Endodermal cell (in vitro differentiated cells): ENCODE results near the gene ATP11C. TPM values are rescaled to one million over a fixed set of nuclear protein-coding genes. Genes with fewer than 3 reads are reported as not detected.
A peak's percentile ranks its signal among the peaks of the same experiment; 100 is the strongest.

Experiments
- DNase-seq: peaks from one replicate; pipeline ENCODE4 v3.0.0-alpha.2; 2017
- H3K27ac ChIP-seq: 2 replicates; pipeline ENCODE4 v1.5.1; 2013; ENCODE audit warnings: mild to moderate bottlenecking, low read depth, low read length, moderate library complexity
- H3K27me3 ChIP-seq: 2 replicates; pipeline ENCODE4 v1.6.1; 2013; ENCODE audit warnings: mild to moderate bottlenecking, low read length, moderate library complexity; ENCODE audit not compliant: insufficient read depth, control insufficient read depth, poor library complexity, severe bottlenecking
- H3K36me3 ChIP-seq: 2 replicates; pipeline ENCODE4 v1.7.0; 2013; ENCODE audit warnings: mild to moderate bottlenecking, low read length, moderate library complexity; ENCODE audit not compliant: control insufficient read depth, insufficient read depth
- H3K4me1 ChIP-seq: one replicate; pipeline ENCODE4 v1.7.0; 2013; ENCODE audit warnings: low read length; ENCODE audit not compliant: control insufficient read depth, insufficient read depth
- H3K4me3 ChIP-seq: 2 replicates; pipeline ENCODE4 v1.5.1; 2013; ENCODE audit warnings: mild to moderate bottlenecking, low read length, moderate library complexity
- H3K9ac ChIP-seq: 2 replicates; pipeline ENCODE4 v1.6.1; 2013; ENCODE audit warnings: mild to moderate bottlenecking, low read length, moderate library complexity; ENCODE audit not compliant: poor library complexity, severe bottlenecking; ENCODE audit errors: extremely low read depth
- H3K9me3 ChIP-seq: 2 replicates; pipeline ENCODE4 v1.6.1; 2013; ENCODE audit warnings: mild to moderate bottlenecking, low read length, moderate library complexity; ENCODE audit not compliant: control insufficient read depth
- H3K27ac Mint-ChIP-seq: 2 replicates; pipeline ENCODE4 v1.8.0; 2020; ENCODE audit warnings: mixed read lengths
- H3K27me3 Mint-ChIP-seq: 2 replicates; pipeline ENCODE4 v1.8.0; 2021; ENCODE audit warnings: mild to moderate bottlenecking, mixed read lengths; ENCODE audit not compliant: insufficient read depth
- H3K36me3 Mint-ChIP-seq: 2 replicates; pipeline ENCODE4 v1.8.0; 2020; ENCODE audit warnings: low read depth, mixed read lengths
- H3K4me1 Mint-ChIP-seq: 2 replicates; pipeline ENCODE4 v1.8.0; 2020; ENCODE audit warnings: mixed read lengths
- H3K4me3 Mint-ChIP-seq: 2 replicates; pipeline ENCODE4 v1.8.0; 2020; ENCODE audit warnings: mild to moderate bottlenecking, moderate library complexity, mixed read lengths
- H3K9me3 Mint-ChIP-seq: 2 replicates; pipeline ENCODE4 v1.8.0; 2020; ENCODE audit warnings: mild to moderate bottlenecking, mixed read lengths
- WGBS, 2 experiments: methylation state at CpG; one replicate each; pipeline versions ENCODE4 v1.1.5 to v1.1.7; 2013; ENCODE audit warnings: missing lambda C conversion rate in 2 of 2, mixed read lengths in 1 of 2; ENCODE audit not compliant: insufficient coverage in 1 of 2, insufficient read length in 1 of 2; 5-methylcytosine and 5-hydroxymethylcytosine counted together
- total RNA-seq, 2 donors: library from RNA; stranded (reverse); fragmentation: NEBNext Ultra II Directional in 1 of 2; extraction: Animal tissue kit (Norgen Biotek cat#: 25700) in 1 of 2; gene quantifications; 2 replicates in 1 of 2; 3 replicates in 1 of 2; pipeline ENCODE4 v1.2.1, GENCODE V29; 2021
- TF ChIP-seq, protein P1 (sequence below): fragments of 200-600 bp; sonication (generic); conservative IDR thresholded peaks from 2 replicates; pipeline ENCODE4 v1.5.0; 2021; ENCODE audit warnings: antibody characterized with exemption, mild to moderate bottlenecking

Gene ATP11C
- total RNA-seq, 2 donors from 2014 or later: 62.9 to 114 TPM

DNA sequence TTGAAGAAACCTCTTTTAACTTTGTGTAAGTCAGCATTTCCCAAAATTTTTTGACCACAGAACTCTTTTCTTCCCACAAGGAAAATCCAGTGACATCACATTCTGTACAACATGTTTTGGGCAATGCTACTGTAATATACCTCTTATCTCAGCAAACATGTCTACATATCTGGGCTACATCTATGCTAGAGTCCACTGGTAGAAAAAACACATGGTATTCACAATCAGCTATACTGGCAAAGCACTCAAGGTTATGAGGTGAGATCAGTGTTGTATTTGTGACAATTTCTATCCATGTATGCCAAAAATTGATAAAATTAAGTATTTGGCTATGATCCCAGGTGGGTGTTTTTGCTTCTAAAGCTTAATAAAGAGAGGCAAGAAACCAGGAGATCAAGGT is 98.0 kb downstream of the ATP11C start:
- H3K27me3 ChIP-seq: peaks cover 4% of the 10 kb centered on the region
- Mint-ChIP-seq H3K27me3 (no peaks in the 10 kb centered on the region), H3K27ac (no peak overlapping the region), H3K36me3 (peaks cover 17% of the 10 kb centered on the region), H3K9me3 (peaks cover 15% of the 10 kb centered on the region), H3K4me1 (peaks cover 60% of the 10 kb centered on the region), H3K4me3 (no peak overlapping the region)
- no peak overlapping the region for H3K4me3 ChIP-seq
- H3K4me1 ChIP-seq: no peaks in the 10 kb centered on the region
- no peaks in the 10 kb centered on the region for H3K9me3 ChIP-seq
- no peak for DNase-seq
- H3K27ac ChIP-seq: no peak overlapping the region
- H3K36me3 ChIP-seq: no peaks in the 10 kb centered on the region
- TF ChIP-seq, protein P1, sequence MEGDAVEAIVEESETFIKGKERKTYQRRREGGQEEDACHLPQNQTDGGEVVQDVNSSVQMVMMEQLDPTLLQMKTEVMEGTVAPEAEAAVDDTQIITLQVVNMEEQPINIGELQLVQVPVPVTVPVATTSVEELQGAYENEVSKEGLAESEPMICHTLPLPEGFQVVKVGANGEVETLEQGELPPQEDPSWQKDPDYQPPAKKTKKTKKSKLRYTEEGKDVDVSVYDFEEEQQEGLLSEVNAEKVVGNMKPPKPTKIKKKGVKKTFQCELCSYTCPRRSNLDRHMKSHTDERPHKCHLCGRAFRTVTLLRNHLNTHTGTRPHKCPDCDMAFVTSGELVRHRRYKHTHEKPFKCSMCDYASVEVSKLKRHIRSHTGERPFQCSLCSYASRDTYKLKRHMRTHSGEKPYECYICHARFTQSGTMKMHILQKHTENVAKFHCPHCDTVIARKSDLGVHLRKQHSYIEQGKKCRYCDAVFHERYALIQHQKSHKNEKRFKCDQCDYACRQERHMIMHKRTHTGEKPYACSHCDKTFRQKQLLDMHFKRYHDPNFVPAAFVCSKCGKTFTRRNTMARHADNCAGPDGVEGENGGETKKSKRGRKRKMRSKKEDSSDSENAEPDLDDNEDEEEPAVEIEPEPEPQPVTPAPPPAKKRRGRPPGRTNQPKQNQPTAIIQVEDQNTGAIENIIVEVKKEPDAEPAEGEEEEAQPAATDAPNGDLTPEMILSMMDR: no peak
- no peak overlapping the region for H3K9ac ChIP-seq

DNA sequence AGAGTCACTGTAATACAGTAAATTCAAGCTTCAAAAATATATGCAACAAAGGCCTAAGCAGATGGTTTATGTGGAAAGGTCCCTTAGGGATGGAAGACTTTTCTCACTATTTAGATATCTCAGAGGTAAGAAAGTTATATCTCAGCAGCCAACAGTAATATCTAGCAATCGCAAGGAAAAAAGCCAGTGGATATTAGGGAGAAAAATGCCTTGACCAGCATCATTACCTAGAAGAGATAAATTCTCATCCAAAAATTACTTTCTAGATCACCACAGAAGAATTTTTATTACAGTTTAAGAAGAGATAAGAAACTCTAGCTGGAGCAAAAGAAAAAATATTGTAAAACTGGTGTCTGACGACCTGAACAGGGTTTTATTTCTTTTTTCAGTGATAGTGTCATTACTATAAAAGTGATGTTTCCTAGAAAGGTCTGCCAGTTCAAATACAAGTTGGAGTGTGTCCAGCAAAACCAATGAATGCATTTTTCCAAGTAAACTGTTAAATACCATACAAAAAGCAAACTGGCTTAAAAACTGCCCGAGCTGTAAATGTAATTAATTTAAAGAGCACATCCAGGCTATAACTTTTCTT is 100.0 kb downstream of the ATP11C start:
- Histone ChIP-seq H3K36me3 (no peaks in the 10 kb centered on the region), H3K9me3 (no peaks in the 10 kb centered on the region), H3K4me3 (no peak overlapping the region), H3K27ac (no peak overlapping the region), H3K4me1 (no peaks in the 10 kb centered on the region), H3K9ac (no peak overlapping the region), H3K27me3 (peaks cover 25% of the 10 kb centered on the region)
- WGBS, 2 experiments: 71 to 83% methylated on average over 1 to 3 of the region's 3 CpGs
- TF ChIP-seq, protein P1: no peak
- no peak for DNase-seq
- H3K4me3 Mint-ChIP-seq: no peak overlapping the region
- peaks cover 4% of the 10 kb centered on the region for H3K27me3 Mint-ChIP-seq
- peak overlapping the region; percentile 86 for H3K27ac Mint-ChIP-seq
- H3K4me1 Mint-ChIP-seq: peaks cover 78% of the 10 kb centered on the region
- H3K9me3 Mint-ChIP-seq: no peaks in the 10 kb centered on the region
- peaks cover 4% of the 10 kb centered on the region for H3K36me3 Mint-ChIP-seq

DNA sequence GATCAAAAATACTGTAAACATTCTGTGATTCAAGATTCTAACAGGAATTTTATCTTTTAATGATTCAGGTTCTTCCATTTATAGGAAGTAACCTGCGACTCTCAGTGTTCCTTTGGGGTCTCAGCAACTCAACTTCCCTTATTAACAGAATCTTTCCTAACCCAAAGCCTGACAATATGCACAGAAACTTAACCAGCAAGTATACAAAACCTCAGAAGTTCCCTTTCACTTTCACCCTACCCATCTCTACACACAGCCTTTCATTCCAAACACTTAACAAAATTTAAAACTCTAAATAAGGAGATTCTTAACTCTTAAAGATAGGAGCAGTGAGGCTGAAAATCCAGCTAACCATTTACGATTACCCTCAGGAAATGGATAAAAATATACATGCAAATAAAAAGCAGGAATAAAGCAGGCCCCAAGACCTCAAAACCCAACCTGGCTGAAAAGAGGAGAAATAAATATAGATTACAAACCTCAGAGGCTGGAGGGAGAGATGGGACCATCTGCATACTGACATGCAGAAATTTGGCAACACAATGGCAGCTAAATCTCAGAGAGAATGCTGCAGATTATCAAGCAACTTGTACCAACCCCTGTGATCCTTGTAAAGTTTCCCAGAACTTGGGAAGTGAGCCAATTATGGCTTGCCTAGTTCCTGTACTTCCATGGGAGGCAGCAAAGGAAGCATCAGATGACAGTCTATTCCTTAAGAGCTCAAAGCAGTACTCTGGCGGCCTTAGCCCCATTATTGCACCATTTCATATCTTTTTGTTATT is 101.0 kb downstream of the ATP11C start:
- H3K4me1 Mint-ChIP-seq: peaks cover 79% of the 10 kb centered on the region
- no peaks in the 10 kb centered on the region for H3K9me3 Mint-ChIP-seq
- no peak overlapping the region for H3K9ac ChIP-seq
- H3K9me3 ChIP-seq: no peaks in the 10 kb centered on the region
- peaks cover 4% of the 10 kb centered on the region for H3K27me3 Mint-ChIP-seq
- H3K4me1 ChIP-seq: no peaks in the 10 kb centered on the region
- H3K27ac ChIP-seq: no peak overlapping the region
- H3K36me3 Mint-ChIP-seq: peaks cover 3% of the 10 kb centered on the region
- H3K27ac Mint-ChIP-seq: peak overlapping the region; percentile 86
- H3K36me3 ChIP-seq: no peaks in the 10 kb centered on the region
- peak overlapping the region; percentile 7 for H3K4me3 ChIP-seq
- peak overlapping the region; percentile 42 for H3K4me3 Mint-ChIP-seq
- 72 to 80% methylated on average over 1 to 2 of the region's 3 CpGs for WGBS, 2 experiments
- H3K27me3 ChIP-seq: peaks cover 31% of the 10 kb centered on the region
- DNase-seq: no peak
- TF ChIP-seq, protein P1: no peak
